SU-DHL-6 (cell line): ENCODE data around the gene CCDC137.

Experiments
- H2AFZ ChIP-seq: fragments of 200-600 bp; sonication (generic); 2 replicates; pipeline ENCODE4 v1.6.1; 2014; ENCODE audit warnings: low read depth, mild to moderate bottlenecking, moderate library complexity, mixed read lengths, antibody characterized with exemption, low read length; ENCODE audit not compliant: severe bottlenecking
- H3F3A ChIP-seq: fragments of 200-600 bp; shearing (Covaris generic); 2 replicates; pipeline ENCODE4 v1.6.0; 2016; ENCODE audit warnings: antibody characterized with exemption, mild to moderate bottlenecking; ENCODE audit not compliant: insufficient read depth
- H3K27ac ChIP-seq: fragments of 200-600 bp; sonication (generic); 2 replicates; pipeline ENCODE4 v1.5.1; 2016; ENCODE audit warnings: low read depth, mild to moderate bottlenecking, low read length, moderate library complexity, mixed read lengths
- H3K27me3 ChIP-seq: fragments of 200-600 bp; sonication (generic), shearing (Covaris generic); 2 replicates; pipeline ENCODE4 v1.6.0; 2014; ENCODE audit warnings: mild to moderate bottlenecking, low read length
- H3K36me3 ChIP-seq: fragments of 200-600 bp; sonication (generic); 2 replicates; pipeline ENCODE4 v1.6.1; 2014; ENCODE audit warnings: mild to moderate bottlenecking, low read length, mixed read lengths
- H3K4me2 ChIP-seq: fragments of 300-600, 200-600 bp; shearing (Covaris generic), sonication (generic); 2 replicates; pipeline ENCODE4 v1.6.0; 2014; ENCODE audit warnings: low read length, low read depth, mild to moderate bottlenecking; ENCODE audit not compliant: poor library complexity, severe bottlenecking
- H3K4me3 ChIP-seq: fragments of 200-600 bp; sonication (generic); 2 replicates; pipeline ENCODE4 v1.5.1; 2014; ENCODE audit warnings: antibody characterized with exemption, low read length, mild to moderate bottlenecking, mixed read lengths; ENCODE audit not compliant: insufficient read depth, poor library complexity, severe bottlenecking
- H3K79me2 ChIP-seq: fragments of 200-600 bp; sonication (generic); 2 replicates; pipeline ENCODE4 v1.6.1; 2014; ENCODE audit warnings: mild to moderate bottlenecking, low read length, moderate library complexity; ENCODE audit not compliant: insufficient read depth
- H3K9ac ChIP-seq: fragments of 200-600 bp; sonication (generic); 2 replicates; pipeline ENCODE4 v1.7.0; 2014; ENCODE audit warnings: mild to moderate bottlenecking, low read length
- H3K9me2 ChIP-seq: fragments of 200-600 bp; sonication (generic); replicated peaks from 2 replicates; pipeline ENCODE4 v1.6.1; 2014; ENCODE audit warnings: low read length; ENCODE audit not compliant: insufficient read depth
- H3K9me3 ChIP-seq: fragments of 200-600 bp; sonication (generic); 2 replicates; pipeline ENCODE4 v1.6.1; 2014; ENCODE audit warnings: low read length, mixed read lengths; ENCODE audit not compliant: insufficient read depth
- H4K20me1 ChIP-seq: fragments of 200-600 bp; sonication (generic); 2 replicates; pipeline ENCODE4 v1.6.1; 2014; ENCODE audit warnings: low read depth, mild to moderate bottlenecking, antibody characterized with exemption, low read length, moderate library complexity, mixed read lengths
- CTCF ChIP-seq: fragments of 200-600 bp; sonication (generic); IDR thresholded peaks from one replicate; pipeline ENCODE4 v1.5.1; 2017; ENCODE audit warnings: antibody characterized with exemption, mild to moderate bottlenecking, low read length, moderate library complexity; ENCODE audit not compliant: insufficient read depth, poor library complexity, severe bottlenecking
- EZH2phosphoT487 ChIP-seq: fragments of 200-600 bp; sonication (generic), shearing (Covaris generic); conservative IDR thresholded peaks from 2 replicates; pipeline ENCODE4 v1.6.1; 2018; ENCODE audit warnings: mild to moderate bottlenecking, antibody characterized with exemption, low read length, moderate library complexity, mixed read lengths

The CCDC137 gene

GRCh38 chr17:81646869-81647600, 19.5 kb upstream of the CCDC137 start:
- Histone ChIP-seq H3K27ac (no peak overlapping the region), H3K9me2 (no peaks in the 10 kb centered on the region), H3K27me3 (no peaks in the 10 kb centered on the region), H3K79me2 (no peaks in the 10 kb centered on the region), H3K36me3 (no peaks in the 10 kb centered on the region), H3K9me3 (no peaks in the 10 kb centered on the region), H3K9ac (no peak overlapping the region), H2AFZ (no peak overlapping the region), H3K4me3 (no peak overlapping the region), H3K4me2 (no peak overlapping the region), H3F3A (no peaks in the 10 kb centered on the region), H4K20me1 (no peaks in the 10 kb centered on the region)
- TF ChIP-seq CTCF (no peak), EZH2phosphoT487 (no peak)

GRCh38 chr17:81647640-81648012, 18.9 kb upstream of the CCDC137 start:
- no peaks in the 10 kb centered on the region for H3K9me3 ChIP-seq
- H3K79me2 ChIP-seq = no peaks in the 10 kb centered on the region
- no peak overlapping the region for H2AFZ ChIP-seq
- no peaks in the 10 kb centered on the region for H3F3A ChIP-seq
- H4K20me1 ChIP-seq = no peaks in the 10 kb centered on the region
- H3K4me3 ChIP-seq = no peak overlapping the region
- TF ChIP-seq CTCF (no peak), EZH2phosphoT487 (no peak)
- no peaks in the 10 kb centered on the region for H3K27me3 ChIP-seq
- no peaks in the 10 kb centered on the region for H3K9me2 ChIP-seq
- H3K36me3 ChIP-seq = no peaks in the 10 kb centered on the region
- H3K27ac ChIP-seq = no peak overlapping the region
- no peak overlapping the region for H3K4me2 ChIP-seq
- H3K9ac ChIP-seq = no peak overlapping the region

DNA sequence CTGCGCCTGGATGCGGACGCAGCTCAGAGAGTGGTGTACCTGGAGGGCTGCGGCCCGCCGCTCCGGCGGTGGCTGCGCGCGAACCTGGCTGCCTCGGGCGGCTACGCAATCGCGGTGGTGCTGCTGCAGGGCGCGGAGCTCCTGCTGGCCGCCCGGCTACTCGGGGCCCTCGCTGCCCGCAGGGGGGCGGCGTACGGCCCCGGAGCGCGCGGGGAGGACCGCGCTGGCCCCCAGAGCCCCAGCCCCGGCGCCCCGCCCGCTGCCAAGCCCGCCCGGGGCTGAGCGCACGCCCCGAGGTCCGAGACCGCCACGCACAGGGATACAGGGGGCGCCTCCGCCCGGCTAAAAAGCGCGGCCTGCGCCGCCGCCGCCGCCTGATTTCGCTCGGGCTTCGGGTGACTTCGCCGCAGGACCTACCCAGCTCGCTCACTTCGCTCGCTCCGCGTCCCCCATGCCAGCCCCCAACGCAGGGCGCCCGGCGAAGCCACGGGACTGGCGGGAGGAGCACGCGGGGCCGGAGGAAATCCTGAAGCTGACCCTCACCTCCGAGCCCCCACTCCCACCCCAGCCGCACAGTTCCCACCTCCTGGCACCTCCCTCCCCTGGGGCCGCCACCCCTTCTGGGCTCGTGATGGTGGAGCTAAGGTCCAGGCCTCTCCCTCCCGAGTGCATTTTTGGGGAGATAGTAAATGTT, 18.4 kb upstream of the CCDC137 start:
- H4K20me1 ChIP-seq = no peaks in the 10 kb centered on the region
- TF ChIP-seq EZH2phosphoT487 (no peak), CTCF (no peak)
- no peak overlapping the region for H3K27ac ChIP-seq
- H2AFZ ChIP-seq = no peak overlapping the region
- no peaks in the 10 kb centered on the region for H3K36me3 ChIP-seq
- H3K79me2 ChIP-seq = no peaks in the 10 kb centered on the region
- no peak overlapping the region for H3K9ac ChIP-seq
- H3K4me2 ChIP-seq = no peak overlapping the region
- H3K9me3 ChIP-seq = no peaks in the 10 kb centered on the region
- no peaks in the 10 kb centered on the region for H3K9me2 ChIP-seq
- no peaks in the 10 kb centered on the region for H3F3A ChIP-seq
- H3K4me3 ChIP-seq = no peak overlapping the region
- no peaks in the 10 kb centered on the region for H3K27me3 ChIP-seq
